GM12872 (cell line): ENCODE measurements around the gene ADCY1.

Source experiments
- TF ChIP-seq, protein P1 (sequence below): IDR thresholded peaks from 3 replicates; pipeline ENCODE4 v1.5.1; 2011; ENCODE audit warnings: low read depth, mild to moderate bottlenecking, low read length, moderate library complexity; ENCODE audit not compliant: insufficient read depth

Gene ADCY1

DNA sequence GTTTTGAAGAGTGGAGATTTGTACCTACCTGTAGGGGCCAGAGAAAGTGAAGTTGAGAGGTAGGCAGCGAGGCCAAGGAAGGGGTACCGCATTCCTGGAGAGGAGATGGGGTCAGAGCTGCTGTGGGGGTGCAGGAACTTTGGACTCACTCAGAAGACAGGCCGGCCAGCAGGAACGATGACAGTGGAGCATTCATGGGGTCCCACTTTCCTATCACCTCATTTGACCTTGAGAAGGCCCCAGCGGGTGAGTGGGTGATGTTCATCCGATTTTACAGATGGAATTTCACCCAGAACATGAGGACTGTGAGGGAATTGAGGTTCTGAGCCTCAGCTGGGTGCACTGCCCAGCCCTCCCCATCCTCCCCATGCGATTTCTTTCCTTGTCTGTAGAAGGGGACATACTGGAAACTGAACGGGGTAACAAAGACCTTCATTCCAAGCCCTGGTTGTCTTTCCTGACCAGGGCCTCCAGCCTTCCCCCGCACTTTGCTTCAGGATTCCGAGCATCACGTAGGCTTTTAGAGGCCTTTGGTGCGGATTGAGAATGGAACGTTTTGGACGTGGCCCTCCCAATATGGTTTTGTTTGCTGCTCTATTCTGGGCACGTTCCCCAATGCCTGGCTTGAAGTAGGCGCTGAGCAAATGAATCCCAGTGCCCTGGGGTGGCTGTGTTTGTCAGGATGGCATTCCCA is 87.3 kb downstream of the ADCY1 start:
- TF ChIP-seq, protein P1, sequence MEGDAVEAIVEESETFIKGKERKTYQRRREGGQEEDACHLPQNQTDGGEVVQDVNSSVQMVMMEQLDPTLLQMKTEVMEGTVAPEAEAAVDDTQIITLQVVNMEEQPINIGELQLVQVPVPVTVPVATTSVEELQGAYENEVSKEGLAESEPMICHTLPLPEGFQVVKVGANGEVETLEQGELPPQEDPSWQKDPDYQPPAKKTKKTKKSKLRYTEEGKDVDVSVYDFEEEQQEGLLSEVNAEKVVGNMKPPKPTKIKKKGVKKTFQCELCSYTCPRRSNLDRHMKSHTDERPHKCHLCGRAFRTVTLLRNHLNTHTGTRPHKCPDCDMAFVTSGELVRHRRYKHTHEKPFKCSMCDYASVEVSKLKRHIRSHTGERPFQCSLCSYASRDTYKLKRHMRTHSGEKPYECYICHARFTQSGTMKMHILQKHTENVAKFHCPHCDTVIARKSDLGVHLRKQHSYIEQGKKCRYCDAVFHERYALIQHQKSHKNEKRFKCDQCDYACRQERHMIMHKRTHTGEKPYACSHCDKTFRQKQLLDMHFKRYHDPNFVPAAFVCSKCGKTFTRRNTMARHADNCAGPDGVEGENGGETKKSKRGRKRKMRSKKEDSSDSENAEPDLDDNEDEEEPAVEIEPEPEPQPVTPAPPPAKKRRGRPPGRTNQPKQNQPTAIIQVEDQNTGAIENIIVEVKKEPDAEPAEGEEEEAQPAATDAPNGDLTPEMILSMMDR, result no peak

DNA sequence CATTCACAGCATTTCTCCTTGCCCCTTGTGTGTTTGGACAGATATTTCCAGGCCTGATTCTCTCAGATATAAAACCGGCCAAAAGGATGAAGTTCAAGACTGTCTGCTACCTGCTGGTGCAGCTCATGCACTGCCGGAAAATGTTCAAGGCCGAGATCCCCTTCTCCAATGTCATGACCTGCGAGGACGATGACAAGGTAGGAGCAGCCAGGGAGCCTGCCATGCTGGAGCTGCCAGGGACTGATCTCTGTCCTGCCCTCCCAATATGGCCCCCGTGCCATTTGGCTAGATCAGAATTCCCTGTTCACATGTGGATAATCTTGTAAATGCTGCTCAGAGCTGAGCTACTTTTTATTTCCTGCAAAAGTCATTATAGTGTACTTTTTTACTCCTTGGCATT is 87.8 kb downstream of the ADCY1 start:
- TF ChIP-seq, protein P1, result no peak

DNA sequence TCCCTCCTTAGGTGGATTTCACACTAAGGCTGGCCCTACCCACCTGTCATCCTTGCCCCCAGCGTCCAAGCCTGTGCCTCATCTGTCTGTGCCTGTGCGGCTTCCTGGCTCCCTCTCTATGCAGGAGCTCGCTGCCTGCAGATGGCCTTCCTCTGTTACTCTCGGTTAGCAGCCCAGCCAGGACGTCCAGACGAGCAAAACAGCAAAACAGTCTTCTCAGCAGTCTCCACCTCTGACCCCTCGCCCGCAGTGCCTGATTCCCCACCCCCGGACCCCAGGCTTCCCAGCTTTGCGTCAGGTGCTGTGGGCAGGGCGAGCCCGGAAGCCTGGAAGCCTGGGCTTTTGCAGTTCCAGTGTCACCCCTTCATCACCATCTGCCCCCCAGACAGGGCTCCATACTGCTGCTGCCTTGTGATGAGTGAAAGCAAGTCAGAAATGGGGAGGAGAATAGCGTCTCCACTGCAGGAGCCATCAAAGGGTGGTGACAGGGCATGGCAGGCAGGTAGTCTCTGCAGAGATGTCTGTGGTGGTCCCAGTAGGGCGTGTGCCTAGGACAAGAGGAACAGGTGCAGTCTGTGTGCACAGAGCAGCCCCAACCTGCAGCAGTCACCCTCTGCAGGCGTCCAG is 88.5 kb downstream of the ADCY1 start:
- TF ChIP-seq, protein P1, result no peak

DNA sequence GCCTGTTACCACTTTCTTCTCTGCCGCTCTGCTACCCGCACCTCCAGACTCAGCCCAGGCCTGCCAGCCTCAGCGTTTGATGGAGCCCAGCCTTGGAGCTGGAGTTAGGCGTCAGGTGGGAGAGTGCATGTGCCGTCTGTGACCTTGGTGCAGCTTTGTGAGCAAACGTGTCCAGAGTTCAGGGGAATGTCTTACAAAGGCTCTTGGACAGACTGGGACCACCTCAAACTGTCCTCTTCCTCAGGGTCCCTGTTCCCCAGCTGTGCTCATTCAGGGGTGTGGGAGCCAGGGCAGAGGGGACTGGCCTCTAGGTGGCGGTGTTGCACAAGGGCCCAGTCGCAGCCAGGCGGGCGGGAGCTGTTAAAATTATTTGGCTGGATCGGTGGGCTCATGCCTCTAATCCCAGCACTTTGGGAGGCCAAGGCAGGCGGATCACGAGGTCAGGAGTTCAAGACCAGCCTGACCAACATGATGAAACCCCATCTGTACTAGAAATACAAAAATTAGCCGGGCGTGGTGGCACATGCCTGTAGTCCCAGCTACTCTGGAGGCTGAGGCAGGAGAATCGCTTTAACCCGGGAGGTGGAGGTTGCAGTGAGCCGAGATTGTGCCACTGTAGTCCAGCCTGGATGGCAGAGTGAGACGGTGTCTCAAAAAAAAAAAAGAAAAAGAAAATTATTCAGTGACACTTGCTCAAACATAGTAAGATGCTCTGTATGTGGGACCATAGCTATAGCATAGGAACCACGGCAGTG is 89.2 kb downstream of the ADCY1 start:
- TF ChIP-seq, protein P1, result peak; percentile 77

DNA sequence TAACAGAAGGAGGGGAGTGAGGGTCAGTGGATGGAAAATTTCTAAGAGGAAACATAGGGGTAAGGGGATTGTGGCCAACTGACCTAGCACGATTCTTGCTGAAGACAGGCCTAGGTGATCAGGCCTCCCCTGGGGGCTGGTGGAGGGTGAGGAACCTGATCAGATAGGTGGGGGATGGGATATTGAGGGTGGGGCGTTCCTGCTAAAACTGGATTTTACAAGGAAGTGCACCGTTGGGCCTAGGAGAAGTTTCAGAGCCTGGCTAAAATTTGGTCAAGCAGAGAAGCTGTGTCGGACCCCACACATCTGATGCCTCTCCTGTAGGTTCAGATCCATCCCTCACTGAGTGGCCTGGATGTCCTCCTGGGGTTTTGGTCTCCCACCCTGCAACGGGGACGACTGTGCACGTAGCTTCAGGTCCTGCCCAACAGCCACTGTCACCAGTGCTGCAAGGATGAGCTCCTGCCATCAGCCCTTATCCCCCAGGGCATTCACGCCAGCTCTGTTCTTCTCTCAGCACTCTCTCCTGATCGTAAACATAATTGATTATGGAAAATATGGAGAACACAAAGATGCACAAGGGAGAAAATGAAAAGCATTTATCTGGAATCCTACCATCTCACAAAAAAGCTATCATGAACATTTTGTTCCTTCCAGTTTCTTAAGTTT is 89.9 kb downstream of the ADCY1 start:
- TF ChIP-seq, protein P1, result no peak

DNA sequence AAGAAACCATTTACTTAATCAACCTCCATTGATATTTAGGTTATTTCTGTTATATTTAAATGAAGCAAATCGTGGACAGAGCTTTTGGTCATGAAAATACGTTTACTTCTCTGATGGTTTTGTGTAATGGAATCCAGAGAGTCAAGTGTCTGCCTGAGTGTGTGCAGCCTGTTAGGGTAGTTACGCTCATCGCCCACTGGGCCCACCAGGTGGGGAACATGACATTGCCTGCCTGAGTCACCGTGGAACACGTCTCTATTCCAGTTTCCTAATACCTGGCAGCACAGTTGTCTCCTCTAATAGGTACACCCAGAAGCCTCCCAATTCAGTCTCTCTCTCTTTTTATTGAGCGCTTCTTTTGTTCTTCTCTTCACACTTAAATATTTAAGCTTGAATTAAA is 91.0 kb downstream of the ADCY1 start:
- TF ChIP-seq, protein P1, result no peak

DNA sequence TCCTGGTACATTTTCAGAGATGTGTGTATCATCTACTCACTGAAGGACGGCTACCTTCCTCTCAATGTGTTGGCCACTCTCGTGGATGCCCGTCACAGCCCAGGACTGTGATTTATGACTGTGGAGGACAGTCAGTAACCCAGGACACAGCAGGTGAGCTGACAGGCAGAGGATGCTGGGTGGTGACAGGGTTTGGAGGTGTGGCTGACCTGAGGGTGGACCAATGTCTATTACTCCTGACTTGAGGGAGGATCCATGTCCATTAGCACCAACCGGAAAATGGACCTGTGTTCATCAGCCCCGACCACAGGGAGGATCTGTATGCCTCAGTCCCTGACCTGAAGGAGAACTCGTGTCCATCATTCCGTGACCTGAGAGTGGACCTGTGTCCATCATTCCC is 96.1 kb downstream of the ADCY1 start:
- TF ChIP-seq, protein P1, result no peak
